Measurements from ENCODE around the gene SCAMP1. TPM values are rescaled to one million over a fixed set of nuclear protein-coding genes. Genes with fewer than 3 reads are reported as not detected.

Gene SCAMP1
- polyA plus RNA-seq, 1 of the 3 experiments (the other 2 are of a cell fraction) = 11.5 TPM

- H2AFZ ChIP-seq (ENCODE audit: low read depth) = no peak overlapping the region
- no peaks in the 10 kb centered on the region for H4K20me1 ChIP-seq (ENCODE audit: insufficient read depth)
- H3K79me2 ChIP-seq (ENCODE audit: insufficient read depth) = peaks cover 21% of the 10 kb centered on the region; the same call in 1 of the 2 replicates
- CTCF ChIA-PET = interaction anchor here (1.6 to 3.0 kb wide), 2 partner anchors 14 to 15 kb away, joined by 3 to 7 read pairs; no protein-coding TSS in a partner anchor
- H3K4me1 ChIP-seq (ENCODE audit: control insufficient read depth in 1 of 2, insufficient read depth in 2 of 2, low read depth in 1 of 2, low read length in 1 of 2) = 0 out of 4 replicates have a peak, but pooled peaks cover 0 to 5% of the 10 kb centered on the region in 2 experiments
- 95% methylated on average over 1 of the region's 1 CpG for WGBS (ENCODE audit: low lambda C conversion rate)
- H3F3A ChIP-seq (replicated peaks; ENCODE audit: insufficient read depth) = peaks cover 22% of the 10 kb centered on the region
- no peak overlapping the region for H3K4me3 ChIP-seq (ENCODE audit: low read depth in 2 of 2, low read length in 1 of 2)
- no peak for DNase-seq
- POLR2A ChIA-PET = no interaction called here
- no peak overlapping the region for H3K27ac ChIP-seq (ENCODE audit: low read depth in 2 of 2, low read length in 1 of 2)
- H3K27me3 ChIP-seq (ENCODE audit: insufficient read depth) = no peaks in the 10 kb centered on the region
- TF ChIP-seq POLR2AphosphoS5 (IDR thresholded peaks at IDR 0.05; ENCODE audit: low read depth, low read length) (no peak), FOXJ3 (CRISPR knock-in tag; IDR thresholded peaks at IDR 0.05) (no peak), SIN3A (IDR thresholded peaks at IDR 0.05; ENCODE audit: borderline replicate concordance, low read depth, low read length) (no peak), MXI1 (IDR thresholded peaks at IDR 0.05; ENCODE audit: low read depth, low read length) (no peak), JUND (IDR thresholded peaks at IDR 0.05) (no peak), TAF1 (IDR thresholded peaks at IDR 0.05; ENCODE audit: borderline replicate concordance, low read depth, low read length) (no peak), EP300 (IDR thresholded peaks at IDR 0.05; ENCODE audit: borderline replicate concordance in 1 of 2, low read depth in 1 of 2, low read length in 1 of 2) (no peak), RXRA (IDR thresholded peaks at IDR 0.05; ENCODE audit: borderline replicate concordance, low read depth) (no peak), REST (IDR thresholded peaks at IDR 0.05; ENCODE audit: low read depth, low read length) (no peak), FOSL2 (IDR thresholded peaks at IDR 0.05; ENCODE audit: borderline replicate concordance, low read depth) (no peak), NRF1 (IDR thresholded peaks at IDR 0.05; ENCODE audit: low read depth, low read length) (no peak), ELF1 (IDR thresholded peaks at IDR 0.05) (no peak)
- TF ChIP-seq, protein P1, sequence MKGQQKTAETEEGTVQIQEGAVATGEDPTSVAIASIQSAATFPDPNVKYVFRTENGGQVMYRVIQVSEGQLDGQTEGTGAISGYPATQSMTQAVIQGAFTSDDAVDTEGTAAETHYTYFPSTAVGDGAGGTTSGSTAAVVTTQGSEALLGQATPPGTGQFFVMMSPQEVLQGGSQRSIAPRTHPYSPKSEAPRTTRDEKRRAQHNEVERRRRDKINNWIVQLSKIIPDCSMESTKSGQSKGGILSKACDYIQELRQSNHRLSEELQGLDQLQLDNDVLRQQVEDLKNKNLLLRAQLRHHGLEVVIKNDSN (IDR thresholded peaks at IDR 0.05; ENCODE audit: borderline replicate concordance, low read depth) = no peak
- TF ChIP-seq, protein P2, sequence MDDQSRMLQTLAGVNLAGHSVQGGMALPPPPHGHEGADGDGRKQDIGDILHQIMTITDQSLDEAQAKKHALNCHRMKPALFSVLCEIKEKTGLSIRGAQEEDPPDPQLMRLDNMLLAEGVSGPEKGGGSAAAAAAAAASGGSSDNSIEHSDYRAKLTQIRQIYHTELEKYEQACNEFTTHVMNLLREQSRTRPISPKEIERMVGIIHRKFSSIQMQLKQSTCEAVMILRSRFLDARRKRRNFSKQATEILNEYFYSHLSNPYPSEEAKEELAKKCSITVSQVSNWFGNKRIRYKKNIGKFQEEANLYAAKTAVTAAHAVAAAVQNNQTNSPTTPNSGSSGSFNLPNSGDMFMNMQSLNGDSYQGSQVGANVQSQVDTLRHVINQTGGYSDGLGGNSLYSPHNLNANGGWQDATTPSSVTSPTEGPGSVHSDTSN (IDR thresholded peaks at IDR 0.05) = no peak
- H3K9ac ChIP-seq = no peak overlapping the region
- peaks cover 27 to 49% of the 10 kb centered on the region in 2 experiments for H3K36me3 ChIP-seq (replicated peaks in 1 of 2; ENCODE audit: control insufficient read depth in 1 of 2, insufficient read depth in 2 of 2, low read length in 1 of 2)
- H3K4me2 ChIP-seq = no peak overlapping the region
- no peaks in the 10 kb centered on the region for H3K9me3 ChIP-seq
- no peaks in the 10 kb centered on the region for H3K9me2 ChIP-seq
Measured at GRCh38 chr5:78482948-78483347, 122.5 kb downstream of the SCAMP1 start.
